Cardiac muscle cell (in vitro differentiated cells and primary cell): Measurements from ENCODE around the gene CFD. TPM values are rescaled to one million over a fixed set of nuclear protein-coding genes. Genes with fewer than 3 reads are reported as not detected.

ENCODE experiments used
- DNase-seq, 2 donors: peaks; one replicate each; pipeline versions ENCODE4 v3.0.0 to v3.0.0-alpha.2; 2010 to 2017; ENCODE audit warnings: low read depth in 1 of 2, low spot score in 1 of 2
- H3K27ac ChIP-seq: fragments of 200-600 bp; sonication (generic); 2 replicates; pipeline ENCODE4 v1.5.1; 2016
- H3K27me3 ChIP-seq: fragments of 200-600 bp; sonication (generic); 2 replicates; pipeline ENCODE4 v1.6.0; 2016; ENCODE audit warnings: control low read depth
- H3K36me3 ChIP-seq: fragments of 200-600 bp; sonication (generic); 2 replicates; pipeline ENCODE4 v1.5.1; 2016; ENCODE audit warnings: control low read depth
- H3K4me1 ChIP-seq: fragments of 200-600 bp; sonication (generic); 2 replicates; pipeline ENCODE4 v1.8.1; 2017; ENCODE audit warnings: low read depth, mild to moderate bottlenecking, mixed run types
- H3K4me3 ChIP-seq: fragments of 200-600 bp; sonication (generic); 2 replicates; pipeline ENCODE4 v1.5.1; 2016; ENCODE audit warnings: mild to moderate bottlenecking
- H3K9me3 ChIP-seq: fragments of 200-600 bp; sonication (generic); 2 replicates; pipeline ENCODE4 v1.5.1; 2017; ENCODE audit warnings: low read depth, mild to moderate bottlenecking, control low read depth
- CTCF ChIP-seq: IDR thresholded peaks from 2 replicates; pipeline ENCODE4 v1.5.1; 2012; ENCODE audit warnings: low read depth, mild to moderate bottlenecking, low read length
- polyA plus RNA-seq: library from polyadenylated mRNA; unstranded; fragments of >200 nt; fragmentation: Nextera tagmentation; extraction: Ambion mirVana; gene quantifications from 2 replicates; pipeline ENCODE4 v1.2.1, GENCODE V29; 2016
- total RNA-seq: library from RNA; depleted of rRNA; stranded (reverse); fragments of >200 nt; gene quantifications from 2 replicates; pipeline ENCODE4 v1.2.3, GENCODE V29; 2016

The CFD gene
- total and polyA plus RNA-seq, 2 experiments from 2014 or later, result 2.9 to 3.1 TPM

- no peak for DNase-seq
- no peak for TF ChIP-seq CTCF
- Histone ChIP-seq H3K4me3 (no peak overlapping the region), H3K36me3 (peaks cover 50% of the 10 kb centered on the region), H3K4me1 (no peaks in the 10 kb centered on the region), H3K27me3 (no peaks in the 10 kb centered on the region), H3K27ac (no peak overlapping the region), H3K9me3 (no peaks in the 10 kb centered on the region)
Observed at GRCh38 chr19:812747-813218, 46.7 kb upstream of the CFD start.

- Histone ChIP-seq H3K4me3 (no peak overlapping the region), H3K36me3 (peaks cover 46% of the 10 kb centered on the region), H3K27ac (no peak overlapping the region), H3K27me3 (no peaks in the 10 kb centered on the region), H3K4me1 (no peaks in the 10 kb centered on the region), H3K9me3 (no peaks in the 10 kb centered on the region)
- TF ChIP-seq CTCF, result no peak
- no peak for DNase-seq
Observed at GRCh38 chr19:813219-814151, 46.0 kb upstream of the CFD start.

GRCh38 chr19:814152-815078 is 45.0 kb upstream of the CFD start:
- H3K9me3 ChIP-seq, result no peaks in the 10 kb centered on the region
- H3K36me3 ChIP-seq, result peaks cover 37% of the 10 kb centered on the region
- H3K27ac ChIP-seq, result no peak overlapping the region
- DNase-seq, result no peak
- no peaks in the 10 kb centered on the region for H3K4me1 ChIP-seq
- no peak for TF ChIP-seq CTCF
- no peak overlapping the region for H3K4me3 ChIP-seq
- no peaks in the 10 kb centered on the region for H3K27me3 ChIP-seq

GRCh38 chr19:815079-815774 is 44.2 kb upstream of the CFD start:
- DNase-seq, result no peak
- H3K4me3 ChIP-seq, result no peak overlapping the region

More at GRCh38 chr19:815079-815774, 44.2 kb upstream of the CFD start:
- Histone ChIP-seq H3K27me3 (no peaks in the 10 kb centered on the region), H3K9me3 (no peaks in the 10 kb centered on the region), H3K36me3 (peaks cover 29% of the 10 kb centered on the region), H3K27ac (no peak overlapping the region), H3K4me1 (no peaks in the 10 kb centered on the region)
- TF ChIP-seq CTCF, result no peak
